Measurements from ENCODE around the gene CUL4A. TPM values are rescaled to one million over a fixed set of nuclear protein-coding genes. Genes with fewer than 3 reads are reported as not detected.

The CUL4A gene
- total RNA-seq, 5 donors from 2014 or later (not counting 1 experiment from before 2014, with no cell fraction given): 80.3 to 94.5 (median 82.7) TPM

GRCh38 chr13:113164492-113164891 lies 44.9 kb upstream of the CUL4A start:
- peaks cover 20% of the 10 kb centered on the region for H3K36me3 Mint-ChIP-seq
- H3K27me3 Mint-ChIP-seq: no peaks in the 10 kb centered on the region

GRCh38 chr13:113166266-113166665 lies 43.1 kb upstream of the CUL4A start:
- no peak overlapping the region for H3K4me3 ChIP-seq (ENCODE audit: control insufficient read depth in 1 of 2, extremely low read depth in 1 of 2, low read length in 1 of 2)
- Mint-ChIP-seq H3K9me3 (peaks cover 5 to 10% (median 8%) of the 10 kb centered on the region in 3 donors), H3K27ac (peak overlapping the region; percentile 66 to 68), H3K4me3 (no peak overlapping the region), H3K4me1 (peaks cover 18 to 28% (median 25%) of the 10 kb centered on the region in 3 donors), H3K36me3 (peaks cover 22% of the 10 kb centered on the region), H3K27me3 (no peaks in the 10 kb centered on the region)
- DNase-seq: no peak
- CTCF ChIA-PET: no interaction called here
- POLR2A ChIA-PET: no interaction called here
- H3K4me1 ChIP-seq (ENCODE audit: control insufficient read depth in 1 of 2, extremely low read depth in 1 of 2, insufficient read depth in 2 of 2, low read length in 2 of 2): peaks cover 7 to 35% of the 10 kb centered on the region in 2 experiments
- no peaks in the 10 kb centered on the region for H3K27me3 ChIP-seq (replicated peaks in 1 of 2; ENCODE audit: control insufficient read depth in 2 of 2, extremely low read depth in 1 of 2, insufficient read depth in 2 of 2, low read length in 1 of 2)
- ATAC-seq (replicated peaks in 1 of 4): no peak
- 0% methylated on average over 1 of the region's 10 CpGs for WGBS (ENCODE audit: insufficient coverage)
- H3K36me3 ChIP-seq (ENCODE audit: control insufficient read depth in 2 of 2, extremely low read depth in 1 of 2, insufficient read depth in 1 of 2, low read length in 1 of 2): peaks cover 1 to 5% of the 10 kb centered on the region in 2 donors
- no peaks in the 10 kb centered on the region for H3K9me3 ChIP-seq
- H3K27ac ChIP-seq (ENCODE audit: low read length): no peak overlapping the region

More at GRCh38 chr13:113164492-113164891, 44.9 kb upstream of the CUL4A start:
- Histone ChIP-seq H3K9me3 (no peaks in the 10 kb centered on the region), H3K4me1 (ENCODE audit: control insufficient read depth in 1 of 2, extremely low read depth in 1 of 2, insufficient read depth in 2 of 2, low read length in 2 of 2) (peaks cover 14 to 27% of the 10 kb centered on the region in 2 experiments), H3K36me3 (ENCODE audit: control insufficient read depth in 2 of 2, extremely low read depth in 1 of 2, insufficient read depth in 1 of 2, low read length in 1 of 2) (peaks cover 0 to 3% of the 10 kb centered on the region in 2 donors), H3K27me3 (replicated peaks in 1 of 2; ENCODE audit: control insufficient read depth in 2 of 2, extremely low read depth in 1 of 2, insufficient read depth in 2 of 2, low read length in 1 of 2) (no peaks in the 10 kb centered on the region), H3K4me3 (ENCODE audit: control insufficient read depth in 1 of 2, extremely low read depth in 1 of 2, low read length in 1 of 2) (no peak overlapping the region), H3K27ac (ENCODE audit: low read length) (no peak overlapping the region)
- ATAC-seq (replicated peaks in 1 of 4) (peak in 1 of 4 experiments; percentile 32), DNase-seq (no peak)
- Mint-ChIP-seq H3K4me3 (no peak overlapping the region), H3K27ac (peak overlapping the region in 1 of 2 donors; percentile 76), H3K9me3 (peaks cover 5 to 10% (median 8%) of the 10 kb centered on the region in 3 donors), H3K4me1 (peaks cover 30 to 31% (median 30%) of the 10 kb centered on the region in 3 donors)
- POLR2A ChIA-PET: interaction anchor here in 1 of 2 donors (0.7 kb wide), 1 partner anchor 196 kb away, joined by 3 read pairs; no protein-coding TSS in a partner anchor
- CTCF ChIA-PET: no interaction called here
- 65% methylated on average over 12 of the region's 12 CpGs for WGBS (ENCODE audit: insufficient coverage)

- no peaks in the 10 kb centered on the region for H3K9me3 ChIP-seq
- peaks cover 15 to 28% (median 26%) of the 10 kb centered on the region in 3 donors for H3K4me1 Mint-ChIP-seq
- WGBS (ENCODE audit: insufficient coverage): 90% methylated on average over 3 of the region's 5 CpGs
- peaks cover 25% of the 10 kb centered on the region for H3K36me3 Mint-ChIP-seq
- H3K9me3 Mint-ChIP-seq: peaks cover 5 to 10% (median 8%) of the 10 kb centered on the region in 3 donors
- no peak overlapping the region for H3K27ac ChIP-seq (ENCODE audit: low read length)
- no peak overlapping the region for H3K27ac Mint-ChIP-seq
- H3K36me3 ChIP-seq (ENCODE audit: control insufficient read depth in 2 of 2, extremely low read depth in 1 of 2, insufficient read depth in 1 of 2, low read length in 1 of 2): peaks cover 4 to 9% of the 10 kb centered on the region in 2 donors
- POLR2A ChIA-PET: no interaction called here
- H3K4me3 ChIP-seq (ENCODE audit: control insufficient read depth in 1 of 2, extremely low read depth in 1 of 2, low read length in 1 of 2): no peak overlapping the region
- no peaks in the 10 kb centered on the region for H3K27me3 Mint-ChIP-seq
- CTCF ChIA-PET: no interaction called here
- peaks cover 4 to 36% of the 10 kb centered on the region in 2 experiments for H3K4me1 ChIP-seq (ENCODE audit: control insufficient read depth in 1 of 2, extremely low read depth in 1 of 2, insufficient read depth in 2 of 2, low read length in 2 of 2)
- H3K4me3 Mint-ChIP-seq: no peak overlapping the region
- DNase-seq (no peak), ATAC-seq (replicated peaks in 1 of 4) (no peak)
- no peaks in the 10 kb centered on the region for H3K27me3 ChIP-seq (replicated peaks in 1 of 2; ENCODE audit: control insufficient read depth in 2 of 2, extremely low read depth in 1 of 2, insufficient read depth in 2 of 2, low read length in 1 of 2)
Measured at GRCh38 chr13:113166681-113167080, 42.7 kb upstream of the CUL4A start.

- H3K36me3 Mint-ChIP-seq: peaks cover 26% of the 10 kb centered on the region
- peaks cover 15 to 28% (median 27%) of the 10 kb centered on the region in 3 donors for H3K4me1 Mint-ChIP-seq
- H3K27me3 ChIP-seq (replicated peaks in 1 of 2; ENCODE audit: control insufficient read depth in 2 of 2, extremely low read depth in 1 of 2, insufficient read depth in 2 of 2, low read length in 1 of 2): no peaks in the 10 kb centered on the region
- H3K9me3 ChIP-seq: no peaks in the 10 kb centered on the region
- H3K9me3 Mint-ChIP-seq: peaks cover 5 to 10% (median 8%) of the 10 kb centered on the region in 3 donors
- WGBS (ENCODE audit: insufficient coverage): 90% methylated on average over 4 of the region's 10 CpGs
- ATAC-seq (replicated peaks in 1 of 4) (no peak), DNase-seq (no peak)
- H3K36me3 ChIP-seq (ENCODE audit: control insufficient read depth in 2 of 2, extremely low read depth in 1 of 2, insufficient read depth in 1 of 2, low read length in 1 of 2): peaks cover 6 to 14% of the 10 kb centered on the region in 2 donors
- H3K4me3 ChIP-seq (ENCODE audit: control insufficient read depth in 1 of 2, extremely low read depth in 1 of 2, low read length in 1 of 2): no peak overlapping the region
- no peak overlapping the region for H3K4me3 Mint-ChIP-seq
- ChIA-PET CTCF (no interaction called here), POLR2A (no interaction called here)
- peaks cover 4 to 40% of the 10 kb centered on the region in 2 experiments for H3K4me1 ChIP-seq (ENCODE audit: control insufficient read depth in 1 of 2, extremely low read depth in 1 of 2, insufficient read depth in 2 of 2, low read length in 2 of 2)
- H3K27ac Mint-ChIP-seq: no peak overlapping the region
- no peak overlapping the region for H3K27ac ChIP-seq (ENCODE audit: low read length)
- no peaks in the 10 kb centered on the region for H3K27me3 Mint-ChIP-seq
Measured at GRCh38 chr13:113167155-113167554, 42.3 kb upstream of the CUL4A start.

- no peaks in the 10 kb centered on the region for H3K27me3 ChIP-seq (replicated peaks in 1 of 2; ENCODE audit: control insufficient read depth in 2 of 2, extremely low read depth in 1 of 2, insufficient read depth in 2 of 2, low read length in 1 of 2)
- no peaks in the 10 kb centered on the region for H3K9me3 ChIP-seq
- CTCF ChIA-PET: no interaction called here
- no peak for DNase-seq
- Mint-ChIP-seq H3K4me1 (peaks cover 15 to 28% (median 27%) of the 10 kb centered on the region in 3 donors), H3K4me3 (no peak overlapping the region), H3K27ac (peak overlapping the region in 1 of 2 donors; percentile 17), H3K27me3 (no peaks in the 10 kb centered on the region), H3K9me3 (peaks cover 5 to 10% (median 8%) of the 10 kb centered on the region in 3 donors), H3K36me3 (peaks cover 26% of the 10 kb centered on the region)
- no peak for ATAC-seq (replicated peaks in 1 of 4)
- H3K4me3 ChIP-seq (ENCODE audit: control insufficient read depth in 1 of 2, extremely low read depth in 1 of 2, low read length in 1 of 2): no peak overlapping the region
- H3K36me3 ChIP-seq (ENCODE audit: control insufficient read depth in 2 of 2, extremely low read depth in 1 of 2, insufficient read depth in 1 of 2, low read length in 1 of 2): peaks cover 6 to 18% of the 10 kb centered on the region in 2 donors
- WGBS (ENCODE audit: insufficient coverage): no CpG with 5 or more reads among the region's 3 CpGs
- H3K4me1 ChIP-seq (ENCODE audit: control insufficient read depth in 1 of 2, extremely low read depth in 1 of 2, insufficient read depth in 2 of 2, low read length in 2 of 2): peaks cover 4 to 40% of the 10 kb centered on the region in 2 experiments
- POLR2A ChIA-PET: no interaction called here
- no peak overlapping the region for H3K27ac ChIP-seq (ENCODE audit: low read length)
Measured at GRCh38 chr13:113167575-113167974, 41.8 kb upstream of the CUL4A start.

- H3K4me1 ChIP-seq (ENCODE audit: control insufficient read depth in 1 of 2, extremely low read depth in 1 of 2, insufficient read depth in 2 of 2, low read length in 2 of 2): peaks cover 4 to 33% of the 10 kb centered on the region in 2 experiments
- H3K4me3 ChIP-seq (ENCODE audit: control insufficient read depth in 1 of 2, extremely low read depth in 1 of 2, low read length in 1 of 2): no peak overlapping the region
- no peak overlapping the region for H3K27ac ChIP-seq (ENCODE audit: low read length)
- H3K9me3 ChIP-seq: no peaks in the 10 kb centered on the region
- Mint-ChIP-seq H3K36me3 (peaks cover 30% of the 10 kb centered on the region), H3K4me3 (no peak overlapping the region), H3K9me3 (peaks cover 5 to 10% (median 8%) of the 10 kb centered on the region in 3 donors), H3K4me1 (peaks cover 9 to 29% (median 25%) of the 10 kb centered on the region in 3 donors), H3K27ac (no peak overlapping the region), H3K27me3 (no peaks in the 10 kb centered on the region)
- H3K27me3 ChIP-seq (replicated peaks in 1 of 2; ENCODE audit: control insufficient read depth in 2 of 2, extremely low read depth in 1 of 2, insufficient read depth in 2 of 2, low read length in 1 of 2): no peaks in the 10 kb centered on the region
- WGBS (ENCODE audit: insufficient coverage): 100% methylated on average over 4 of the region's 7 CpGs
- ATAC-seq (replicated peaks in 1 of 4) (no peak), DNase-seq (no peak)
- ChIA-PET POLR2A (no interaction called here), CTCF (no interaction called here)
- peaks cover 6 to 19% of the 10 kb centered on the region in 2 donors for H3K36me3 ChIP-seq (ENCODE audit: control insufficient read depth in 2 of 2, extremely low read depth in 1 of 2, insufficient read depth in 1 of 2, low read length in 1 of 2)
Measured at GRCh38 chr13:113168211-113168610, 41.2 kb upstream of the CUL4A start.
